Fibroblast of villous mesenchyme (primary cell): ENCODE results near the gene LRRC61. TPM values are rescaled to one million over a fixed set of nuclear protein-coding genes. Genes with fewer than 3 reads are reported as not detected.

Source experiments
- DNase-seq: peaks from one replicate; pipeline ENCODE4 v3.0.0-alpha.2; 2010; ENCODE audit warnings: low read depth
- H3K4me3 ChIP-seq: 2 replicates; pipeline ENCODE4 v1.5.1; 2011; ENCODE audit warnings: low read depth, mild to moderate bottlenecking, low read length
- CTCF ChIP-seq: IDR thresholded peaks from 2 replicates; pipeline ENCODE4 v1.5.1; 2012; ENCODE audit warnings: low read depth, mild to moderate bottlenecking, low read length; ENCODE audit not compliant: insufficient read depth
- total RNA-seq: library from RNA; depleted of rRNA; stranded (reverse); fragments of >200 nt; gene quantifications from 2 replicates; pipeline ENCODE4 v1.2.3, GENCODE V29; 2012

Gene LRRC61
- total RNA-seq, 1 donor, result 13.0 TPM

DNA sequence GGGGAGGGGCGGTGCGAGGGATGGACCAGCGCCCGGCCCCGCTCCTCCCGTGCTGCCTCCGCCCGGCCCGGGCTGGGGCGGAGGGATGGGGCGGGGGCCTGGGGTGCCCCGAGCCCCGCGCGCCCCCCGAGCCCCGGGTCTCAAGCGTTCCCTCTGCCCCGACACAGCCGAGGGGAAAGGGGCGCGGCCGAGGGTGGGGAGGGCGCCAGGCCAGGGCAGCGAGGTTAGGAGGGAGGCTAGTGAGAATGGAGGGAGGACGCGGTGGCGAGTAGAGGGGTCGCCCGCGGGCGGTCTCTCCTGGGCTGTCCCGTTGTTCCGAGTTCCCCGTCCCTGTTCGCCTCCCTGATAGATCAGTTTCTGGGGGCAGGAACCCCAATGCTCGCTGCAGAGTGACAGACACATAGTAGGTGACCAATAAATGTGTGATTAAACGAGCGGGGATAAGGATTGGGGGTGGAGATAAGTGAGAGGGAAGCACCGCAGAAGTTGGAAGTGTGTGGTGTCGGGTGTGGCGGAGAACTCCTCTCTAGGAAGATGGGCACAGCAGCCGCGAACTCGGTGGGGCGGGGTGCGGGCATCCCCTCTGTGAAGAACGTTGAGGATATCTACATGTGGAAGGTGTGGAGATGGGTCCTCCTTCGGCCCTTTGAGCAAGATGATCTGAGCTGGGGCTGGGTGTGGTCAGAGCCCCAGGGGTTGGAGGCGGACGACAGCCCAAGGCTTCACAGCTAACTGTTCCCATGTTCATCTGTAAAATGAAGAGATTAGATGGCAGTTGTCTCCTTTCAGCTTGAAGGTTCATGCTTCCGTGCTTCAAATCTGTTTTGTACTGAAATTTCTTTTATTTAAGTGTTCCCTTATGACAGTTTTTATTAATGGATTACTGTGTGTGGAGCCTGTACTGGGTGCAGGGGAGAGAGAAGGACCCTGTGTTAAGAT is 56.6 kb downstream of the LRRC61 start:
- no peak for TF ChIP-seq CTCF
- no peak for DNase-seq

GRCh38 chr7:150380463-150380862 is 57.3 kb downstream of the LRRC61 start:
- DNase-seq, result no peak
- peak overlapping the region; percentile 88 for H3K4me3 ChIP-seq
- no peak for TF ChIP-seq CTCF

More for the DNA sequence above, 56.6 kb downstream of the LRRC61 start:
- H3K4me3 ChIP-seq, result peak overlapping the region; percentile 88

- TF ChIP-seq CTCF, result no peak
- DNase-seq, result no peak
- H3K4me3 ChIP-seq, result no peak overlapping the region
Observed at GRCh38 chr7:150381096-150381495, 57.9 kb downstream of the LRRC61 start.

DNA sequence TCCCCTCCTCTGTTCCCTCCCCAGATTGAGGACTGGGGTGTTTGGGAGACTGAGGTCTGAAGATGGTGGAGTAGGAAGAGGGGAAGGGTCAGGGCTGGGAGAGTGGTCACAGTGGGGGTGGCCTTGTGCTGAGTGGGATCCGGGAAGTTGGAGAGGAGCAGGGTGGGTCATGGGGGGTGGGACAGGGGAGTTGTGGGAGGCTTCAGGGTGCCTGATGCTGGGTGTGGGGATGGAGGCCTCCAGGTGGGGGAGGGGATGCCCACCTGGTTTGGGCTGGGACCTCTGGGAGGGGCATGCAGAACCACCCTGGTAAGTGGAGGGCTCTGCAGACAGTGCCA is 58.6 kb downstream of the LRRC61 start:
- DNase-seq, result no peak
- no peak overlapping the region for H3K4me3 ChIP-seq
- no peak for TF ChIP-seq CTCF

GRCh38 chr7:150382123-150382843 is 59.1 kb downstream of the LRRC61 start:
- DNase-seq, result no peak
- no peak overlapping the region for H3K4me3 ChIP-seq
- TF ChIP-seq CTCF, result no peak

- H3K4me3 ChIP-seq, result no peak overlapping the region
- no peak for DNase-seq
- TF ChIP-seq CTCF, result no peak
Observed at GRCh38 chr7:150382844-150383225, 59.7 kb downstream of the LRRC61 start.
